ENCODE measurements around the gene ARHGAP8.
"Not testable (repeated sequence)": the region's sequence is repeated elsewhere in the genome, so short reads cannot be mapped to it uniquely, and the experiment has no call there.

ARHGAP8 gene

DNA sequence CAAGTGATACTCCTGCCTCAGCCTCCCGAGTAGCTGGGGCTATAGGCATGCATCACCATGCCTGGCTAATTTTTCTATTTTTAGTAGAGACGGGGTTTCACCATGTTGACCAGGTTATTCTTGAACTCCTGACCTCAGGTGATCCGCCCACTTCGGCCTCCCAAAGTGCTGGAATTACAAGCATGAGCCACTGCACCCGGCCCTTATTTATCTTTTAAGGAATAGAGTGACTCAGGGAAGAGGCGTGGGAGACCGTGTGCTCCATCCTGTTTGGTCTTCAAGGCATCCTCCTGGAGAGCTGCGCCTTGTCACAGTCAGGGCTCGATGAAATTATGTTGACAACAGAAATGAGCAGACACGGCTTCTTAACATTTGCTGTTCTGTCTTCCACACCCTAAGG lies 12.7 kb upstream of the ARHGAP8 start:
- DNase-seq (ENCODE audit: low read depth): not testable (repeated sequence)

GRCh38 chr22:44740307-44740706 lies 12.1 kb upstream of the ARHGAP8 start:
- DNase-seq (ENCODE audit: low read depth): no peak

DNA sequence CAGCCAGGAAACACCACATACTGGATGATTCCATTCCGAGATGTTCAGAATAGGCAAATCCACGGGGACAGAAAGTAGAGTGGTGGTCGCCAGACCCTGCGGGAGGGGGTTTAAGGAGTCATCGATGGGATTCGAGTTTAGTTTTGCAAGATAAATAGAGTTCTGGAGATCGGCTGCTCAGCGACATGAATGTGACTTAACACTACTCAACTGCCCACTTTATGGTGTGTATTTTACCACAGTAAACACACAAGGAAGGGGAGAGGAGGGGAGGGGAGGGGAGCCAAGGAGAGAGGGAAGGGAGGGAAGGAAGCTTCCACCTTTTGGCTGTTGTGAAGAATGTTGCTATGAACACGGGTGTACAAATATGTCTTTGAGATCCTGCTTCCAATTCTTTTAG lies 10.4 kb upstream of the ARHGAP8 start:
- DNase-seq (ENCODE audit: low read depth): no peak

DNA sequence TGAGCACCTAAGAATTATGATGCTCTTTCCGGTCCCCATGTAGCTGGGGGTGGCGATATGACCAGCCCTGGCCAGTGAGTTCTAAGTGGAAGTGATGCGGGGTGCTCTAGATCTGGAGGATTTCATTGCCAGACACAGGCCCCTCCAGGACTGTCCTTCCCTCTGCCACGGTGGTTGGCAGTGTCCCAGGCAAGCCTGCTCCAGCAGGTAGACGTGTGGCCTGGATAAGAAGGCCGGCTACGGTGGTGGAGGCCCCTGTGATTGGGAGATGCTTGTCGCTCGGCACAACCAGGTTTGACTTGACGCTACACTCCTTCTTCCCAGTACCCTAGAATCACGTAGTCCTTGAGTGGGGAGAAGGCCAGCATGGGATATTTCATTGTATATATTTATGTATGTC lies 9.1 kb upstream of the ARHGAP8 start:
- DNase-seq (ENCODE audit: low read depth): no peak

GRCh38 chr22:44743804-44744211 lies 8.6 kb upstream of the ARHGAP8 start:
- DNase-seq (ENCODE audit: low read depth): no peak

- no peak for DNase-seq (ENCODE audit: low read depth)
Measured at GRCh38 chr22:44745853-44746789, 6.3 kb upstream of the ARHGAP8 start.

DNA sequence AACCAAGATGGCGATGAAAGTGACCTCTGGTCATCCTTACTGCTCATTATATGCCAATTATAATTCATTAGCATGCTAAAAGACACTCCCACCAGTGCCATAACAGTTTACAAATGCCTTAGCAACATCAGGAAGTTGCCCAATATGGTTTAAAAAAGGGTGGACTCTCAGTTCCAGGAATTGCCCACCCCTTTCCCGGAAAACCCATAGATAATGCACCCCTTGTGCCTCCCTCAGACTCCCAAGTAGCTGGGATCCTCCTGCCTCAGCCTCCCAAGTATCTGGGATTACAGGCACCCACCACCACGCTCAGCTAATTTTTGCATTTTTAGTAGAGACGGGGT lies 4.6 kb upstream of the ARHGAP8 start:
- DNase-seq (ENCODE audit: low read depth): not testable (repeated sequence)

GRCh38 chr22:44748524-44748923 lies 3.9 kb upstream of the ARHGAP8 start:
- no peak for DNase-seq (ENCODE audit: low read depth)

DNA sequence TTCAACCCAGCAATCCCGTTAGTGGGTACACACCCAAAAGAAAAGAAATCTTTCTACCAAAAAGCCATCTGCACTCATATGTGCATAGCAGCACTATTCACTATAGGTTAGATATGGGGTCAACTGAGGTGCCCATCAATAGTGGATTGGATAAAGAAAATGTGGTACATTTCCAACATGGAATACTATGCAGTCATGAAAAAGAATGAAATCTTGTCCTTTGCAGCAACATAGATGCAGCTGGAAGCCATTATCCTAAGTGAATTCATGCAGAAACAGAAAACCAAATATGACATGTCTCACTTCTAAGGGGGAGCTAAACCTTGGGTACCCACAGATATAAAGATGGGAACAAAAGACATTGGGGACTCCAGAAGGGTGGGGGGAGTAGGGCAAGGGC lies 1.9 kb upstream of the ARHGAP8 start:
- no peak for DNase-seq (ENCODE audit: low read depth)

DNA sequence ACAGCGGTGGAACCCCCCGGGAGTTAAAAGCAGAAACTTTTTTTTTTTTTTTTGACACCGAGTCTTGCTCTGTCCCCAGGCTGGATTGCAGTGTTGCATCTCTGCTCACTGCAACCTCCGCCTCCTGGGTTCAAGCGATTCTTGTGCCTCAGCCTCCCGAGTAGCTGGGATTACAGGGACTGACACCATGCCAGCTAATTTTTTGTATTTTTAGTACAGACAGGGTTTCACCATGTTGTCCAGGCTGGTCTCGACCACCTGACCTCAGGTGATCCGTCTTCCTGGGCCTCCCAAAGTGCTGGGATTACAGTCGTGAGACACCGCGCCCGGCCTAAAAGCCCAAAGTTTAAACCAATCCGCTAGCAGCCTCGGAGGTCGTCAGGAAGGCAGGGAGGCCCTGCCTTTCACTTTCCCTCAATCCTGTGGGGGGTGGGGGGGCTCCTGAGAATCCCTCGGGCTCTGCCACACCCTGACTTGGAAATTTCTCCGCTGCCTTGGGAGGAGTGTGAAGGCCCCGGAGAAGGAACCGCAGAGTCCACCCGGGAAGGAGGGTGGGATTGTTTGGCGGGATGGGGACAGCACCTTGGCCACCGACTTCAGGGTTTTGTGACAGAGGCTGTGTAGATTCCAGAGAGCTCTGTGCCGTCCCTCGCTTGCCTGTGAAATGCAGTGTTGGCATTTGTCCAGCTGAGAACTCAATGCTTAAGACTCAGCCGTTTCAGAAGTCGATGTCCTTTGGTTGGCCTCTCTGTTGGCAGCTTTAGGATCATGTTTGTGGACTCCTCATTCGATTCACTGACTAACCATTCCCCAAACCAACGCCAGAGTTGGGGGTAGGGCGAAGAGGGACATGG lies 1.0 kb downstream of the ARHGAP8 start:
- no peak for DNase-seq (ENCODE audit: low read depth)

- no peak for DNase-seq (ENCODE audit: low read depth)
Measured at GRCh38 chr22:44754998-44755397, 2.6 kb downstream of the ARHGAP8 start.

DNA sequence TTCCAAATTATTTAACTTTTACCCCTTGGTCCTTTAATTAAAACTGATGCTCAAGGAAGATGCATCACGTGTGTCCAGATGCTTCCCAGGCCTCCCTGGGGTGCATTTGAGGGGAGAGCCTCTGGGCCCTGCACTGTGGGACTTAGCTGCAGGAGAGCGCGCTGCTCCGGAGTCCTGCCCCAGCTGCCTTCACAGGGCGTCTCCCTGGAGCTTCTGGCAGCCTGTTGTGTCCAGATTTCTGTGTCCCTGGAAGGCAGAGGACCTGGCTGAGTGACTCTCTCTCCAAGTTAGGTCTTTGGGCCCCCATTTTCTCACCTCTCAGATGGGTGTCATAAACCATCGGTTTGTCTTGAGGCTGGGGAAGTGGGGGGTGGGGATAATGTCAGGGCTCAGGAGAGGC lies 3.0 kb downstream of the ARHGAP8 start:
- no peak for DNase-seq (ENCODE audit: low read depth)

DNA sequence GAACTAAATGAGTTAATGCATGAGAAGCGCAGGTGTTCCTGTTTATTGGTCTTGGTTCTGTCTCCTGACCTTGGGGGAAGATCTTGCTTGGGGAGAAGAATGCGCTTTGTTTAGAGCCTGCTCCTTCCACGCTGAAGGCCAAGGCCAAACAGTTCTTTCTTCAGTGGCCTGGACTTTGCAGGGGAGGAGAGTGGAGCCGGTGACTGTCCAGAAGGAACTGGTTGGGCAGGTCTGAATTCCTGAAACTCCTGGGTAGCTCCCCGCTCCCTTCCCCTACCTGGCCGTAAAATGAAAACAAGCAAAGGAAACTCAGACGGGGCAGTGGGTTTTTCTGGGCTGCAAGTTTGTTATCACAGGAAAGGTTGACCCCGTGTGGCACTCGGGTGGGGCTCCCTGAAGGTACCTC lies 3.6 kb downstream of the ARHGAP8 start:
- no peak for DNase-seq (ENCODE audit: low read depth)

GRCh38 chr22:44758344-44758973 lies 6.1 kb downstream of the ARHGAP8 start:
- DNase-seq (ENCODE audit: low read depth): no peak

DNA sequence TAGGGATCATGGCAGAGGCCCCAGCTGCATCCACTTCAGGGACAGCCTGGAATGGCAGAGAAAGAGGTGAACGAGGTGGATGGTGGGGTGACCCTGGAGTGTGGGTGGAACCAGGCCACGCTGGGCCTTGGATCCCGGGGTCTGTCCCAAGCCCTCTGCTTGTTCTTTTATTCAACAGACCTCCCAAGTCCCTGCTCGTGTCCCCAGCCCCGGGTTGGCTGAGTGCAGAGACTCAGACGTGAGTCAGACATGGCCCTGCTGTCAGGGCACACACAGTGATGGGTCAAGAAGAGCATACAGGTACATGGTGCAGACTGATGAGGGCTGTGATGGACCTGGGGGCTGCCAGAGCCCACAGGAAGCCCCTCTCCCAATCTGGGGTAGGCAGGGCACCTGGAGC lies 6.6 kb downstream of the ARHGAP8 start:
- DNase-seq (ENCODE audit: low read depth): no peak

- no peak for DNase-seq (ENCODE audit: low read depth)
Measured at GRCh38 chr22:44759430-44760310, 7.3 kb downstream of the ARHGAP8 start.

DNA sequence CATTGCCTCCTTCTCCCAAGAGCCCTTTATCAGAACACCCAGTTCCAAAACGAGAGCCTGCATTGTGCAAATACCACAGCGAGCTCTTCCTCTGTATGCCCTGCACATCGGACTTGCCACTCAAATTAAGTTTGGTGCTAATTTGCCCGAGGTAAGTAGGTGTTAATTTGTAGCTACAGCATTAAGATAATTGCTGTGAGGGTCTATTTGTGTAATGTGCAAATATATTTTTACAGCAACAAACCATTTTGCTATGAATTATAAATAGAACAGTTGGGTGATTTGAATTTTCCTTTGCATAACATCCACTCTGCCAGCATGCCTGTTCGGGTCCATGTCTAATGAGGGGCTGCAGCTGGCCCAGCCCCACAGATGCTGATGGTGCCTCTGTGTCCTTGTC lies 8.1 kb downstream of the ARHGAP8 start:
- DNase-seq (ENCODE audit: low read depth): no peak

GRCh38 chr22:44761025-44761424 lies 8.7 kb downstream of the ARHGAP8 start:
- DNase-seq (ENCODE audit: low read depth): no peak

GRCh38 chr22:44764373-44764772 lies 12.0 kb downstream of the ARHGAP8 start:
- no peak for DNase-seq (ENCODE audit: low read depth)

DNA sequence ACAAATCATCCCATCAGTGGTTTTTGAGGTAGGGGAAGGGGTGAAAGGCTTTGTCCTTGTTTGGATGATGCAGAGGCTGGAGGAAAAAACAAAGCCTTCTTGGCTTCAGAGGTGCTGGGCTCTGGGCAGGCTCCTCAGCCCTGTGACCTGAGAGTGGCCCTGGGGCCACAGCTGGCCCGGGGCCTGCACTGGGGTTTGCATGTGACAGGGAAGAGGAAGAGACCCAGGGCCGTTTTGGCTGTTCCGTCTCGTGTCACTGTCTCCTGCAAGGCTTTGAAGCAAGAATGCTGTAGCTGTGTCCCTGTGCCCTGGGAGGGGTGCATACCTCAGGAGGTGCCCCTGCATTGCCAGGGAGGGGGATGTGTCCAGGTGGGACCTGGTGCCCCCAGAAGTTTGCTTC lies 12.6 kb downstream of the ARHGAP8 start:
- no peak for DNase-seq (ENCODE audit: low read depth)

GRCh38 chr22:44765571-44766285 lies 13.4 kb downstream of the ARHGAP8 start:
- DNase-seq (ENCODE audit: low read depth): no peak
